Loucy (cell line): ENCODE measurements around the gene NECTIN4.

Source experiments
- H2AFZ ChIP-seq: fragments of 200-600 bp; sonication (generic); 2 replicates; pipeline ENCODE4 v1.6.0; 2016; ENCODE audit warnings: antibody characterized with exemption, mild to moderate bottlenecking, low read length, moderate library complexity
- H3F3A ChIP-seq: fragments of 200-600 bp; 2 replicates; pipeline ENCODE4 v1.6.0; 2016; ENCODE audit warnings: antibody characterized with exemption, low read depth, mild to moderate bottlenecking
- H3K27me3 ChIP-seq: fragments of 200-600 bp; sonication (generic); 2 replicates; pipeline ENCODE4 v1.6.1; 2014; ENCODE audit warnings: low read length, mild to moderate bottlenecking; ENCODE audit not compliant: insufficient read depth, poor library complexity, severe bottlenecking
- H3K36me3 ChIP-seq: fragments of 200-600 bp; sonication (generic); 2 replicates; pipeline ENCODE4 v1.6.1; 2016; ENCODE audit warnings: low read length; ENCODE audit not compliant: insufficient read depth
- H3K4me1 ChIP-seq: fragments of 200-600 bp; sonication (generic); 2 replicates; pipeline ENCODE4 v1.5.1; 2014; ENCODE audit warnings: low read length, mild to moderate bottlenecking; ENCODE audit not compliant: insufficient read depth, poor library complexity, severe bottlenecking
- H3K4me2 ChIP-seq: fragments of 200-600 bp; sonication (generic); 2 replicates; pipeline ENCODE4 v1.6.0; 2014; ENCODE audit warnings: antibody characterized with exemption, low read length, low read depth, mild to moderate bottlenecking; ENCODE audit not compliant: poor library complexity, severe bottlenecking
- H3K4me3 ChIP-seq: fragments of 200-600 bp; sonication (generic); 2 replicates; pipeline ENCODE4 v1.5.1; 2014; ENCODE audit warnings: low read length, mild to moderate bottlenecking, mixed read lengths; ENCODE audit not compliant: poor library complexity, severe bottlenecking
- H3K79me2 ChIP-seq: fragments of 200-600 bp; sonication (generic); 2 replicates; pipeline ENCODE4 v1.6.1; 2014; ENCODE audit warnings: low read length; ENCODE audit not compliant: insufficient read depth
- H3K9ac ChIP-seq: fragments of 200-600 bp; sonication (generic); 2 replicates; pipeline ENCODE4 v1.6.0; 2014; ENCODE audit warnings: mild to moderate bottlenecking, low read depth, low read length, moderate library complexity; ENCODE audit not compliant: poor library complexity, severe bottlenecking
- H3K9me2 ChIP-seq: fragments of 200-600 bp; sonication (generic); replicated peaks from 2 replicates; pipeline ENCODE4 v1.6.1; 2016; ENCODE audit warnings: low read depth, low read length, mixed read lengths
- H3K9me3 ChIP-seq: fragments of 200-600 bp; sonication (generic); 2 replicates; pipeline ENCODE4 v1.6.1; 2014; ENCODE audit warnings: mild to moderate bottlenecking, antibody characterized with exemption, low read length, low read depth; ENCODE audit not compliant: insufficient read depth
- H4K20me1 ChIP-seq: fragments of 200-600 bp; sonication (generic); 2 replicates; pipeline ENCODE4 v1.6.0; 2014; ENCODE audit warnings: antibody characterized with exemption, low read length, mild to moderate bottlenecking; ENCODE audit not compliant: insufficient read depth, poor library complexity, severe bottlenecking
- EZH2phosphoT487 ChIP-seq: fragments of 200-600 bp; IDR thresholded peaks from 2 replicates; pipeline ENCODE4 v1.6.1; 2018; ENCODE audit warnings: antibody characterized with exemption, mild to moderate bottlenecking, moderate library complexity, borderline replicate concordance
- TF ChIP-seq, protein P1 (sequence below): fragments of 200-600 bp; sonication (generic); conservative IDR thresholded peaks from 2 replicates; pipeline ENCODE4 v1.5.1; 2014; ENCODE audit warnings: mild to moderate bottlenecking, antibody characterized with exemption, low read length

Gene NECTIN4

DNA sequence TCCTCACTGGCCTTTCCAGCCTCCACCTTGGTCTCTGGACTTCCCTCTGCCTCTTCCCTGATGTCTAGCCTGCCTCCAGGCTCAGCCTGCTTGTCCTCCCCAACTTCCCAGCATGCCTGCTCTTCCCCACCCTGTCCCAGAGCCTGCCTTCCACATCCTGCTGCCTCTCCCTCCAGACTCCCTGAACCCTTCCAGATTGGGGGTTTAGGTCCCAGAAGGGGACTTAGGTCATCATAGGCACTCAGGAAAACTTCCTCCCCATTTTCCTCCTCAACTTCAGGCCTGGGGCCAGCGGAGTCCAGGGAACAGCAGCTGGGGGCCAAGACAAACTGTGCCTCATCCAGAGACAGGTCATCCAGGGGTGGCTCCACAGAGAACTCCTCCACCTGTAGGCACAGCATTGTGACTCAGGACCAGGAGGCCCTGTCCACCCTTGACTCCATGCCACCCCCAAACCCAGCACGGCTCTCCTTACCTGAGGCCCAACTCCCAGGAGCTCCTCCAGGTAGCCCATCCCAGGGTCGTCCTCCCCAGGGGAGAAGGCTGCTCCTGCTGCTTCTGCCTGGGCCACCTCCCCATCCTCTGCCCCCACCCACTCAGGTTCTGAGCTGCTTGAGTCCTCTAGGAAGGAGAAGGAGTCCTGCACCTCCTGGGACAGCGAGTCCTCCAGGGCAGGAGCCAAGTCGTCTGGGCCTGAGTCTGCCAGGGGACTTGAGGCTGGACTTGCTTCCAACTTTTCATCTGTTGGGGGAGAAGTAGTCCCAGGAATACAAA, 40.2 kb downstream of the NECTIN4 start:
- TF ChIP-seq, protein P1, sequence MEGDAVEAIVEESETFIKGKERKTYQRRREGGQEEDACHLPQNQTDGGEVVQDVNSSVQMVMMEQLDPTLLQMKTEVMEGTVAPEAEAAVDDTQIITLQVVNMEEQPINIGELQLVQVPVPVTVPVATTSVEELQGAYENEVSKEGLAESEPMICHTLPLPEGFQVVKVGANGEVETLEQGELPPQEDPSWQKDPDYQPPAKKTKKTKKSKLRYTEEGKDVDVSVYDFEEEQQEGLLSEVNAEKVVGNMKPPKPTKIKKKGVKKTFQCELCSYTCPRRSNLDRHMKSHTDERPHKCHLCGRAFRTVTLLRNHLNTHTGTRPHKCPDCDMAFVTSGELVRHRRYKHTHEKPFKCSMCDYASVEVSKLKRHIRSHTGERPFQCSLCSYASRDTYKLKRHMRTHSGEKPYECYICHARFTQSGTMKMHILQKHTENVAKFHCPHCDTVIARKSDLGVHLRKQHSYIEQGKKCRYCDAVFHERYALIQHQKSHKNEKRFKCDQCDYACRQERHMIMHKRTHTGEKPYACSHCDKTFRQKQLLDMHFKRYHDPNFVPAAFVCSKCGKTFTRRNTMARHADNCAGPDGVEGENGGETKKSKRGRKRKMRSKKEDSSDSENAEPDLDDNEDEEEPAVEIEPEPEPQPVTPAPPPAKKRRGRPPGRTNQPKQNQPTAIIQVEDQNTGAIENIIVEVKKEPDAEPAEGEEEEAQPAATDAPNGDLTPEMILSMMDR = no peak
- TF ChIP-seq EZH2phosphoT487 = no peak
- Histone ChIP-seq H3K4me1 (peaks cover 12% of the 10 kb centered on the region), H3F3A (no peaks in the 10 kb centered on the region), H3K9me2 (no peaks in the 10 kb centered on the region), H3K9me3 (no peaks in the 10 kb centered on the region), H3K79me2 (peaks cover 9% of the 10 kb centered on the region), H3K4me3 (no peak overlapping the region), H3K36me3 (peaks cover 50% of the 10 kb centered on the region; the same call in 1 of the 2 replicates), H3K9ac (no peak overlapping the region), H3K27me3 (no peaks in the 10 kb centered on the region), H2AFZ (no peak overlapping the region), H4K20me1 (no peaks in the 10 kb centered on the region), H3K4me2 (no peak overlapping the region)

DNA sequence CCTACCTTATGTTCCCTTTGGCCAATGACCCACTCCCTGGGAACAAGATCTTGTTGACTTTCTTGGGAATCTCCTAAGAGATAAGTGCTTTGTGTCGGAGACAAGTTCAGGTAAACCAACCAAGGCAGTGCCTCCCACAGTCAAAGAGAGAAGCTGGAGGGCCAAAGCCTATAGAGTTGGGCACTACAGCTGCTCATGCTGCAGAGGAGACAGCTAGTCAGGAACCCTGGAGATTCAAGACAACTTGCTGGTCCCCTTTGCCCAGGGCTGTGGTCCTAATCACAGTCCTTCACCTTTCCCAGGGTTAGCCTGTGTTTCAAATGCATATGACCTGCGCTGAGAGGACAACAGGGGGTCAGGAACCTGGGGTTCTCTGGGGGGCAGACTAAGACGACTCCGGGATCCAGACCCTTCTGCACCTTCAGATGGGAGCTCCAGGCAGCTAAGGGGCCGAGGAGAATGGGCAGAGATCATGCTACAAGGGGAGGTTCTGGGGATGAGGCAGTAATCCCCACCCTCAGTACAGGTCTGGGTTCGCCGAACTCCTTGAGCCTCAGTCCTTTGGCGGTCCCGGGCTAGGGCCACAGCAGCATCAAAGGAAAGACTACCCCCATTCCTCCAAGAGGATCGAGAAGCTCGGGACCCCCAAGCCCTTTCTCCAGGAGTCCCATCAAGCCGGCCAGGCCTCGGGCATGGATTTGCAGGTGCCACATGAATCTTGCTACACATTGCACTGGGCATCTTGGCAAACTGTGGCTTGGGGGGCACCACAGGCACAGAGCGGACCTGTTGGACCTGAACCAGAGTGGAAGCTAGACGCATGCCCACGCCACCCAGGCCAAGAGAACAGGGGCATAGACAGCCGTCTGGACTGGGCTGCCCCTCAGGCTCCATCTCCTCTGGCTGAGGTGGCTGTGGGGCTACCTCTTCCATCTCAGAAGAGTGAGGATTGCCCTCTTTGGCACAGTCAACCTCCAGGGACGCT, 41.6 kb downstream of the NECTIN4 start:
- Histone ChIP-seq H3K27me3 (no peaks in the 10 kb centered on the region), H3F3A (no peaks in the 10 kb centered on the region), H3K9me3 (no peaks in the 10 kb centered on the region), H3K9me2 (no peaks in the 10 kb centered on the region), H3K4me1 (peaks cover 19% of the 10 kb centered on the region), H2AFZ (no peak overlapping the region), H3K9ac (no peak overlapping the region), H3K36me3 (peaks cover 38% of the 10 kb centered on the region; the same call in 1 of the 2 replicates), H4K20me1 (no peaks in the 10 kb centered on the region), H3K4me2 (no peak overlapping the region), H3K4me3 (no peak overlapping the region), H3K79me2 (peaks cover 23% of the 10 kb centered on the region)
- no peak for TF ChIP-seq EZH2phosphoT487
- TF ChIP-seq, protein P1 = no peak

DNA sequence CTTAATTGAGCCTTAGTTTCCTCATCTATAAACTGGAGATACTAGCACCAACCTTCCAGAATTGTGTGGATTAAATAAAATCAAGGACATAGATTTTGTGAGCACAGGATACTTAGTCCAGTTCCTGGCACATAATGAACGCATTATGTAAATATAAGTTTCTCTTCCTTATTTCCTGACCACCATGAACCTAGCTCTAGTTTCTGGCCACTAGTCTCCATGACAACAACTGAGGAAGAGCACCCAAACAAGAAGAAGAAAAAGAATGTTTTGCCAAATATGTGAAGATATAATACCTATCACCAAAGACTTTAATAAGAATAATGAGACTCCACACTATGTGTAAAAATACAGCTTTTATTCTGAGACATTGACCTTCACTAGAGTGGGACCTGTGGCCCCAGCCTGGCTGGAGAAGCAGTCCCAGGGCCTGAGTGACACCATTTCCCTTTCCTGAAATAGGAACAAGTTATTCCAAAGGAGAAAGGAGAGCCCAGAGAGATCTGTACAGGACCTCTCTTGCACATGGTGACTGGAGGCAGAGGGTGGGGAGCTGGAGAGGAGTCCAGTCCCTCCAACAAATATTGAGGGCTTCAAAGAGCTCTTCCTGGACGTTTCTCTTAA, 42.6 kb downstream of the NECTIN4 start:
- peaks cover 38% of the 10 kb centered on the region; the same call in 1 of the 2 replicates for H3K36me3 ChIP-seq
- no peaks in the 10 kb centered on the region for H3K9me2 ChIP-seq
- H3K4me1 ChIP-seq = peaks cover 22% of the 10 kb centered on the region
- H3K79me2 ChIP-seq = peaks cover 34% of the 10 kb centered on the region
- TF ChIP-seq EZH2phosphoT487 = no peak
- TF ChIP-seq, protein P1 = no peak
- H3K4me3 ChIP-seq = peak overlapping the region; percentile 91
- H3K27me3 ChIP-seq = no peaks in the 10 kb centered on the region
- H3K9me3 ChIP-seq = no peaks in the 10 kb centered on the region
- H3K4me2 ChIP-seq = peak overlapping the region; percentile 88
- no peaks in the 10 kb centered on the region for H4K20me1 ChIP-seq
- no peaks in the 10 kb centered on the region for H3F3A ChIP-seq
- peak overlapping the region; percentile 91 for H3K9ac ChIP-seq
- H2AFZ ChIP-seq = no peak overlapping the region
